Gastrocnemius medialis (tissue), 4 donors: Measurements from ENCODE around the gene PPFIBP1. TPM values are rescaled to one million over a fixed set of nuclear protein-coding genes. Genes with fewer than 3 reads are reported as not detected.

Source experiments
- ATAC-seq, 2 donors: fragments of 150-250 bp; one replicate each; pipeline ENCODE4 v1.9.1; 2016
- DNase-seq, 2 donors: peaks; one replicate each; pipeline ENCODE4 v3.0.0-alpha.2; 2019
- H3K27ac ChIP-seq, 4 donors: fragments of 200-600 bp; sonication (generic); 1 replicate in 1 of 4; 2 replicates in 3 of 4; pipeline ENCODE4 v1.5.1; 2016 to 2018; ENCODE audit warnings: mild to moderate bottlenecking in 2 of 4, moderate library complexity in 1 of 4
- H3K27me3 ChIP-seq, 3 donors: fragments of 200-600 bp; sonication (generic) in 2 of 3; 1 replicate in 1 of 3; 2 replicates in 2 of 3; pipeline versions ENCODE4 v1.5.1 to v1.6.0; 2016 to 2019; ENCODE audit warnings: mild to moderate bottlenecking in 1 of 3, moderate library complexity in 1 of 3
- H3K36me3 ChIP-seq, 2 donors: fragments of 200-600 bp; sonication (generic) in 1 of 2; one replicate each; pipeline ENCODE4 v1.5.1; 2017 to 2018
- H3K4me1 ChIP-seq, 2 donors: fragments of 200-600 bp; sonication (generic) in 1 of 2; one replicate each; pipeline ENCODE4 v1.5.1; 2016 to 2017; ENCODE audit warnings: mild to moderate bottlenecking in 2 of 2
- H3K4me3 ChIP-seq, 4 donors: fragments of 200-600 bp; sonication (generic) in 3 of 4; 1 replicate in 1 of 4; 2 replicates in 3 of 4; pipeline ENCODE4 v1.5.1; 2016 to 2019; ENCODE audit warnings: mild to moderate bottlenecking in 2 of 4
- H3K9me3 ChIP-seq, 3 donors: fragments of 200-600 bp; sonication (generic) in 2 of 3; 1 replicate in 1 of 3; 2 replicates in 2 of 3; pipeline ENCODE4 v1.5.1; 2016 to 2019
- CTCF ChIP-seq, 5 experiments: fragments of 450-650 bp in 3 of 5; fragments of 200-600 bp in 2 of 5; sonication (generic) in 2 of 5; IDR thresholded peaks in 4 of 5; conservative IDR thresholded peaks in 1 of 5; 1 replicate in 4 of 5; 2 replicates in 1 of 5; pipeline ENCODE4 v1.5.1; 2016 to 2019; ENCODE audit warnings: antibody characterized with exemption in 5 of 5, mild to moderate bottlenecking in 3 of 5, moderate library complexity in 3 of 5
- POLR2A ChIP-seq, 2 donors: fragments of 450-650 bp; IDR thresholded peaks; one replicate each; pipeline ENCODE4 v1.6.1; 2017; ENCODE audit warnings: antibody characterized with exemption in 2 of 2, mild to moderate bottlenecking in 2 of 2, moderate library complexity in 2 of 2
- in situ Hi-C, 4 donors: fragments of 200-750 bp; cut with MboI; loops; one replicate each; pipeline versions ENCODE4 v1.15.0 to v1.8.0; 2017; ENCODE audit warnings: low sequenced_read_pairs in 4 of 4
- intact Hi-C: fragments of 100-400 bp; cut with DNase I; formaldehyde crosslinking; loops from one replicate; pipeline ENCODE4 v1.15.1; 2023; ENCODE audit warnings: low total_unique reads
- total RNA-seq, 4 donors: library from RNA; depleted of rRNA; stranded (reverse); fragments of >200 nt; gene quantifications; one replicate each; pipeline versions ENCODE4 v1.1.0 to v1.2.3, GENCODE V29; 2016

The PPFIBP1 gene
- total RNA-seq, 4 donors from 2014 or later: 18.3 to 33.2 (median 27.4) TPM

GRCh38 chr12:27547592-27547991 is 23.6 kb downstream of the PPFIBP1 start:
- no peak for TF ChIP-seq CTCF (IDR thresholded peaks at IDR 0.05 in 4 of 5, conservative IDR thresholded peaks at IDR 0.05 in 1 of 5)
- no peak for TF ChIP-seq POLR2A (IDR thresholded peaks at IDR 0.05)
- intact Hi-C loops: no loop called here
- Histone ChIP-seq H3K36me3 (no peaks in the 10 kb centered on the region), H3K4me3 (no peak overlapping the region), H3K27ac (no peak overlapping the region), H3K27me3 (no peaks in the 10 kb centered on the region), H3K4me1 (peaks cover 58 to 66% of the 10 kb centered on the region in 2 donors), H3K9me3 (no peaks in the 10 kb centered on the region)
- ATAC-seq: no peak
- in situ Hi-C loops: no loop called here
- DNase-seq: no peak

- H3K9me3 ChIP-seq: no peaks in the 10 kb centered on the region
- no peaks in the 10 kb centered on the region for H3K36me3 ChIP-seq
- H3K4me3 ChIP-seq: no peak overlapping the region
- no peak for ATAC-seq
- intact Hi-C loops (loop anchor here (2.0 kb wide), 1 partner anchor 24 kb away; the partner anchor contains the start of gene PPFIBP1), in situ Hi-C loops (no loop called here)
- TF ChIP-seq POLR2A (IDR thresholded peaks at IDR 0.05): no peak
- no peak for TF ChIP-seq CTCF (IDR thresholded peaks at IDR 0.05 in 4 of 5, conservative IDR thresholded peaks at IDR 0.05 in 1 of 5)
- peak overlapping the region; percentile 68 to 86 (median 74) for H3K27ac ChIP-seq
- no peak for DNase-seq
- H3K4me1 ChIP-seq: peaks cover 62 to 65% of the 10 kb centered on the region in 2 donors
- H3K27me3 ChIP-seq: no peaks in the 10 kb centered on the region
These were observed 24.5 kb downstream of the PPFIBP1 start for GRCh38 chr12:27548301-27549199.

GRCh38 chr12:27549236-27549800 is 25.3 kb downstream of the PPFIBP1 start:
- peak overlapping the region in 3 of 4 donors; percentile 1 to 48 (median 32) for H3K4me3 ChIP-seq
- in situ Hi-C loops: no loop called here
- no peaks in the 10 kb centered on the region for H3K27me3 ChIP-seq
- intact Hi-C loops: loop anchor here (2.0 kb wide), 1 partner anchor 25 kb away; the partner anchor contains the start of gene PPFIBP1
- DNase-seq: no peak
- no peak for ATAC-seq
- no peaks in the 10 kb centered on the region for H3K9me3 ChIP-seq
- TF ChIP-seq CTCF (IDR thresholded peaks at IDR 0.05 in 4 of 5, conservative IDR thresholded peaks at IDR 0.05 in 1 of 5): no peak
- TF ChIP-seq POLR2A (IDR thresholded peaks at IDR 0.05): no peak
- H3K4me1 ChIP-seq: peaks cover 69 to 73% of the 10 kb centered on the region in 2 donors
- no peaks in the 10 kb centered on the region for H3K36me3 ChIP-seq
- peak overlapping the region; percentile 68 to 86 (median 74) for H3K27ac ChIP-seq

- ATAC-seq (peak; percentile 92 to 93), DNase-seq (peak; percentile 86 to 90)
- no peaks in the 10 kb centered on the region for H3K27me3 ChIP-seq
- TF ChIP-seq CTCF (IDR thresholded peaks at IDR 0.05 in 4 of 5, conservative IDR thresholded peaks at IDR 0.05 in 1 of 5): no peak
- TF ChIP-seq POLR2A (IDR thresholded peaks at IDR 0.05): no peak
- no peaks in the 10 kb centered on the region for H3K9me3 ChIP-seq
- H3K4me1 ChIP-seq: peaks cover 76 to 80% of the 10 kb centered on the region in 2 donors
- H3K4me3 ChIP-seq: peak overlapping the region in 3 of 4 donors; percentile 1 to 48 (median 32)
- no peaks in the 10 kb centered on the region for H3K36me3 ChIP-seq
- intact Hi-C loops (loop anchor here (2.0 kb wide), 1 partner anchor 25 kb away; the partner anchor contains the start of gene PPFIBP1), in situ Hi-C loops (no loop called here)
- peak overlapping the region; percentile 68 to 86 (median 74) for H3K27ac ChIP-seq
These were observed 26.0 kb downstream of the PPFIBP1 start for GRCh38 chr12:27549801-27550652.
